Lower leg skin (tissue), 4 donors: ENCODE measurements around the gene BCAS2. TPM values are rescaled to one million over a fixed set of nuclear protein-coding genes. Genes with fewer than 3 reads are reported as not detected.

Experiments used
- DNase-seq, 2 donors: peaks; one replicate each; pipeline ENCODE4 v3.0.0-alpha.2; 2019; ENCODE audit warnings: low spot score in 2 of 2
- H3K4me3 ChIP-seq: fragments of 200-600 bp; sonication (generic); 2 replicates; pipeline ENCODE4 v1.5.1; 2017; ENCODE audit warnings: mild to moderate bottlenecking, low read depth; ENCODE audit not compliant: poor library complexity, severe bottlenecking
- POLR2A ChIP-seq, 2 donors: fragments of 450-650 bp; IDR thresholded peaks; one replicate each; pipeline ENCODE4 v1.6.1; 2016 to 2017; ENCODE audit warnings: antibody characterized with exemption in 2 of 2, mild to moderate bottlenecking in 1 of 2, moderate library complexity in 1 of 2
- WGBS, 2 donors: methylation state at CpG; one replicate each; pipeline ENCODE4 v1.1.5; 2018; 5-methylcytosine and 5-hydroxymethylcytosine counted together
- intact Hi-C: fragments of 100-400 bp; cut with DNase I; formaldehyde crosslinking; loops from one replicate; pipeline ENCODE4 v1.15.0; 2023; ENCODE audit warnings: low total_unique reads
- total RNA-seq, 4 donors: library from RNA; depleted of rRNA; stranded (reverse); fragments of >200 nt; gene quantifications; one replicate each; pipeline ENCODE4 v1.1.0, GENCODE V29; 2016
- TF ChIP-seq, protein P1 (sequence below), 3 donors: fragments of 450-650 bp; IDR thresholded peaks; one replicate each; pipeline ENCODE4 v1.5.1; 2016; ENCODE audit warnings: antibody characterized with exemption in 3 of 3, mild to moderate bottlenecking in 3 of 3, moderate library complexity in 2 of 3

Gene BCAS2
- total RNA-seq, 4 donors from 2014 or later = 30.0 to 38.6 (median 36.0) TPM

DNA sequence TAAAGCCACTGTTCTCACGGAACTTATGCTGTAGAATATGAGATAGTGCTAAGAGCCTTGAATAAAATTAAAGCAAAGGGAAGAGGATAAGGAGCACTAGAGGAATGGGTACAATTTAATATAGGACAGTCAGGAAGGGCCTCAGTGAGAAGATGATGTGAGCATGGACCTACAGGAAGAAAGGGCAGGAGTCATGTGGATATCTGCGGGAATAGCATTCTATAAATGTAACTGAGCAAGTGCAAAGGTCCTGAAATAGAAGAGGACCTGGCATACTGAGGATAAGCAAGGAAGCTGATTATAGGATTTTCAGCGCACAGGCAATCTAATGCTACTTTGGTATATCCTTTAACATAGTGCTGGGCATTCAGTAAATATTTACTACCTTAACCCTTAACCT is 12.6 kb upstream of the BCAS2 start:
- no peak for TF ChIP-seq POLR2A (IDR thresholded peaks at IDR 0.05)
- TF ChIP-seq, protein P1, sequence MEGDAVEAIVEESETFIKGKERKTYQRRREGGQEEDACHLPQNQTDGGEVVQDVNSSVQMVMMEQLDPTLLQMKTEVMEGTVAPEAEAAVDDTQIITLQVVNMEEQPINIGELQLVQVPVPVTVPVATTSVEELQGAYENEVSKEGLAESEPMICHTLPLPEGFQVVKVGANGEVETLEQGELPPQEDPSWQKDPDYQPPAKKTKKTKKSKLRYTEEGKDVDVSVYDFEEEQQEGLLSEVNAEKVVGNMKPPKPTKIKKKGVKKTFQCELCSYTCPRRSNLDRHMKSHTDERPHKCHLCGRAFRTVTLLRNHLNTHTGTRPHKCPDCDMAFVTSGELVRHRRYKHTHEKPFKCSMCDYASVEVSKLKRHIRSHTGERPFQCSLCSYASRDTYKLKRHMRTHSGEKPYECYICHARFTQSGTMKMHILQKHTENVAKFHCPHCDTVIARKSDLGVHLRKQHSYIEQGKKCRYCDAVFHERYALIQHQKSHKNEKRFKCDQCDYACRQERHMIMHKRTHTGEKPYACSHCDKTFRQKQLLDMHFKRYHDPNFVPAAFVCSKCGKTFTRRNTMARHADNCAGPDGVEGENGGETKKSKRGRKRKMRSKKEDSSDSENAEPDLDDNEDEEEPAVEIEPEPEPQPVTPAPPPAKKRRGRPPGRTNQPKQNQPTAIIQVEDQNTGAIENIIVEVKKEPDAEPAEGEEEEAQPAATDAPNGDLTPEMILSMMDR (IDR thresholded peaks at IDR 0.05) = no peak
- intact Hi-C loops = no loop called here
- no peak for DNase-seq
- WGBS, 2 donors = 93 to 95% methylated on average over 3 of the region's 3 CpGs
- no peak overlapping the region for H3K4me3 ChIP-seq

DNA sequence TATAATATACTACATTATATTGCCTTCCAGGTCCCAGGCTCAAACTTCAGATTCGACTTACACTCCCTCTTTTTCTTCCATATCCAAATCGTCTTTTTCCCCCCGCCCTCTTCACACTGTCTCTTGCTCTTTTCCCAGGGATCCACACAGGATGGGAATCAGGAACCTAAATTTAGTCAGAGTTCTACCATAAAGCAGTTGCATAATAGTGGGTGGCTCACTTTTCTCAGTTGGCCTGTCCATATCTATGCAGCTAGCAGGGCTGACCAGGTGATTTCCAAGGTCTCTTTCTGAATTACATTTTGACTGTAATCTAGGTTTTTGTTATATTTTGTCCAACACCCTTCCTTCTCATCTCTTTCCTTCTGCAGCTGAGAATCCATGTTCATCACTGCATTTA is 7.7 kb upstream of the BCAS2 start:
- no peak for DNase-seq
- intact Hi-C loops = no loop called here
- TF ChIP-seq, protein P1 (IDR thresholded peaks at IDR 0.05) = no peak
- no peak for TF ChIP-seq POLR2A (IDR thresholded peaks at IDR 0.05)
- WGBS, 2 donors = 91 to 95% methylated on average over 3 of the region's 3 CpGs
- H3K4me3 ChIP-seq = no peak overlapping the region

DNA sequence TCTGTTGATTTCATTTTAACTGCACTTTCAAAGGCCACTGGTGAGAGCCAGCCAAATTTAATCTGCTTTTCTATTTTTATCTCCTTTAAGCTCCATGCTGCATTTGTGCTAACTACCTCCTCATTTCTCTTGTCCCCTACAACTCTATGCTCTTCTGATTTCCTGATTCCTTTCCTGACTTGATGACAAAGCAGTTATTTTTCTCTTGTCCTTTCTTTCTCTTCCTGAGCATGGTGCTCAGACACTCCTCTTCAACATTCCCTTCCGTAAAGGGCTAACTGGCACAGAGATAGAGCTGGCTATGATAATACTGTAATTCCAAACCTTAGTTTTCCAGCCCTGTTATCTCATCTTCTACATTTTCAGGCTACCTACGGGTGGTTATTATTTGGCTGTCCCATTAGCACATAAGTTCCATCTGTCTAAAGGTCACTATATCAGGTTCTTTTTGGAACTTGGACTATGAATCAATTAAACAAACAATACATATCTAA is 6.8 kb upstream of the BCAS2 start:
- no peak overlapping the region for H3K4me3 ChIP-seq
- intact Hi-C loops = no loop called here
- 79 to 86% methylated on average over 2 of the region's 2 CpGs for WGBS, 2 donors
- no peak for DNase-seq
- TF ChIP-seq POLR2A (IDR thresholded peaks at IDR 0.05) = no peak
- TF ChIP-seq, protein P1 (IDR thresholded peaks at IDR 0.05) = no peak

DNA sequence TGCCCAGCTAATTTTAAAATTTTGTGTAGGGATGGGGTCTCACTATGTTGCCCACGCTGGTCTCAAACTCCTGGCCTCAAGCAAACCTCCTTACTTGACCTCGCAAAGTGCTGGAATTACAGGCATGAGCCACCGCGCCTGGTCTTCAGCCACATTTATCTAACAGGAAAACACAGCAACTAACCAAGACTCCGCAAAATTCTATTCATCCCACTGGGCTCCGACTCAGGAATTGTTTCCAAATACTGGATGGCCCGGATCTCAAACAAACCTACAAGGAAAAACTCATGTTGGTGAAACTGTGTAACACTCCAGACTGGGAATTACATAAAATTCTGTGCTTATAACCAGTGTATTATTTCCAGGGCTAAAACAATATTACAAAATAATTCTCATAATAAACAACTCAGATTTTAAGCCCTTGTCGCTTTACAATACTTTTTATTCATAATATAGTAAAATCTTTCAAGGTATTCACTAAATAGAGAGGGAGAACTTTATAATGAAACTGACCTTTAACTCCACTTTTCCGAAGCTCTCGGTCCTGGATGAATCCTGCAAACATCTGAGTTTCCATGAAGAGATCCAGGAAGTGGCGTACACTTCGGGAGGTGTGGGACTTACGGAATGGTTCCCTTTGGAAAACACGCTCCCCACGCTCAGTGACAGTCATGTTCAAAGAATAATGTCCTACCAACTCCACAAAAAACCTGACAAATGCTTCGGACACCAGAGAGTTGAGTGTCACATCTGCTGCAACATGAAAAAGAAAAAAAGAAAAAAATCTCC is 6.0 kb upstream of the BCAS2 start:
- WGBS, 2 donors = 94 to 95% methylated on average over 16 of the region's 16 CpGs
- intact Hi-C loops = no loop called here
- H3K4me3 ChIP-seq = no peak overlapping the region
- no peak for DNase-seq
- TF ChIP-seq, protein P1 (IDR thresholded peaks at IDR 0.05) = no peak
- TF ChIP-seq POLR2A (IDR thresholded peaks at IDR 0.05) = no peak

DNA sequence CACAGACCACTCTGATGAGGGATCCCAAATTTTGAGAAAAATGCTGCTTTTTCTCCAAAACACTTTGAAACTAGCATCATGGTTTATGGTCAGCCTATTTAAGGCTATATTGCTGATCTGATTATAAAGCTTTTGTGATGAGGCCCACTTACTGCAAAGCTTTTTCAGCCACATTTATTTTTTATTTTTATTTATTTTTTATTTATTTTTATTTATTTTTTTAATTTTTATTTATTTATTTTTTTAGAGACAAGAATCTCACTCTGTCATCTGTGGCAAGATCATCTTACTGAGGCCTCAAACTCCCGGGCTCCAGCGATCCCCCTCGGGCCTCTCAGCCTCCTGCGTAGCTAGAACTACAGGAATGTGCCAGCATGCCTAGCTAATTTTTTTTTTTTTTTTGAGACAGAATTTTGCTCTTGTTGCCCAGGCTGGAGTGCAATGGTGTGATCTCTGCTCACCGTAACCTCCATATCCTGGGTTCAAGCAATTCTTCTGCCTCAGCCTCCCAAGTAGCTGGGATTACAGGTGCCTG is 5.2 kb upstream of the BCAS2 start:
- no peak overlapping the region for H3K4me3 ChIP-seq
- 86 to 95% methylated on average over 5 of the region's 5 CpGs for WGBS, 2 donors
- TF ChIP-seq, protein P1 (IDR thresholded peaks at IDR 0.05) = no peak
- TF ChIP-seq POLR2A (IDR thresholded peaks at IDR 0.05) = no peak
- no peak for DNase-seq
- intact Hi-C loops = no loop called here
